H9 (cell line): ENCODE measurements around the gene XRRA1. TPM values are rescaled to one million over a fixed set of nuclear protein-coding genes. Genes with fewer than 3 reads are reported as not detected.

Experiments used
- DNase-seq: peaks from one replicate; pipeline ENCODE4 v3.0.0-alpha.2; 2017
- H2AFZ ChIP-seq: one replicate; pipeline ENCODE4 v1.6.1; 2013; ENCODE audit warnings: mild to moderate bottlenecking, low read length, control low read depth, moderate library complexity
- H2AK5ac ChIP-seq: 2 replicates; pipeline ENCODE4 v1.6.1; 2013; ENCODE audit warnings: low read length, control low read depth, mixed read lengths; ENCODE audit not compliant: insufficient read length
- H2BK120ac ChIP-seq: one replicate; pipeline ENCODE4 v1.6.1; 2013; ENCODE audit warnings: low read depth, mild to moderate bottlenecking, low read length, control low read depth, inconsistent platforms; ENCODE audit not compliant: poor library complexity, severe bottlenecking
- H2BK12ac ChIP-seq: 2 replicates; pipeline ENCODE4 v1.6.1; 2013; ENCODE audit warnings: low read length, control low read depth, mixed read lengths, low read depth; ENCODE audit not compliant: insufficient read length
- H2BK15ac ChIP-seq: 2 replicates; pipeline ENCODE4 v1.6.1; 2013; ENCODE audit warnings: low read depth, low read length, control low read depth
- H2BK20ac ChIP-seq: one replicate; pipeline ENCODE4 v1.6.1; 2013; ENCODE audit warnings: low read depth, mild to moderate bottlenecking, low read length, control low read depth, inconsistent platforms; ENCODE audit not compliant: poor library complexity, severe bottlenecking
- H2BK5ac ChIP-seq: 2 replicates; pipeline ENCODE4 v1.6.1; 2013; ENCODE audit warnings: low read length, control low read depth, mixed read lengths; ENCODE audit not compliant: insufficient read length
- H3K14ac ChIP-seq: 2 replicates; pipeline ENCODE4 v1.6.1; 2013; ENCODE audit warnings: low read length, control low read depth; ENCODE audit not compliant: insufficient read depth
- H3K18ac ChIP-seq: 2 replicates; pipeline ENCODE4 v1.6.1; 2013; ENCODE audit warnings: low read depth, mild to moderate bottlenecking, mixed read lengths, low read length, control low read depth; ENCODE audit not compliant: insufficient read length
- H3K23ac ChIP-seq: 2 replicates; pipeline ENCODE4 v1.6.1; 2013; ENCODE audit warnings: low read length, control low read depth, mixed read lengths, low read depth; ENCODE audit not compliant: insufficient read length
- H3K23me2 ChIP-seq: 2 replicates; pipeline ENCODE4 v1.6.1; 2013; ENCODE audit warnings: low read depth, mild to moderate bottlenecking, mixed read lengths, low read length, control low read depth; ENCODE audit not compliant: insufficient read length, poor library complexity, severe bottlenecking
- H3K27ac ChIP-seq: 2 replicates; pipeline ENCODE4 v1.5.1; 2013; ENCODE audit warnings: low read length, control low read depth, mixed read lengths, low read depth; ENCODE audit not compliant: insufficient read length
- H3K27me3 ChIP-seq: 2 replicates; pipeline ENCODE4 v1.6.1; 2013; ENCODE audit warnings: low read length, control low read depth, inconsistent platforms; ENCODE audit not compliant: insufficient read depth
- H3K4ac ChIP-seq: 2 replicates; pipeline ENCODE4 v1.6.1; 2013; ENCODE audit warnings: low read depth, mild to moderate bottlenecking, control low read depth, inconsistent platforms, low read length, moderate library complexity
- H3K4me1 ChIP-seq: 2 replicates; pipeline ENCODE4 v1.6.1; 2013; ENCODE audit warnings: low read length, control low read depth, inconsistent platforms; ENCODE audit not compliant: insufficient read depth
- H3K4me2 ChIP-seq: 2 replicates; pipeline ENCODE4 v1.6.1; 2013; ENCODE audit warnings: low read length, control low read depth, mixed read lengths; ENCODE audit not compliant: insufficient read length, insufficient read depth
- H3K56ac ChIP-seq: 2 replicates; pipeline ENCODE4 v1.6.1; 2013; ENCODE audit warnings: low read depth, mild to moderate bottlenecking, mixed read lengths, low read length, control low read depth; ENCODE audit not compliant: insufficient read length
- H3K79me1 ChIP-seq: 2 replicates; pipeline ENCODE4 v1.6.1; 2013; ENCODE audit warnings: low read depth, mild to moderate bottlenecking, moderate library complexity, low read length, control low read depth, inconsistent platforms; ENCODE audit not compliant: insufficient read depth, poor library complexity, severe bottlenecking
- H3K79me2 ChIP-seq: 2 replicates; pipeline ENCODE4 v1.6.1; 2013; ENCODE audit warnings: low read length, control low read depth, inconsistent platforms; ENCODE audit not compliant: insufficient read depth
- H3K9ac ChIP-seq: 2 replicates; pipeline ENCODE4 v1.6.1; 2013; ENCODE audit warnings: low read length, control low read depth, mixed read lengths; ENCODE audit not compliant: insufficient read length; ENCODE audit errors: extremely low read depth
- H3K9me3 ChIP-seq: one replicate; pipeline ENCODE4 v1.6.1; 2013; ENCODE audit warnings: low read depth, low read length, inconsistent platforms; ENCODE audit not compliant: control insufficient read depth
- H3T11ph ChIP-seq: one replicate; pipeline ENCODE4 v1.6.1; 2013; ENCODE audit warnings: mild to moderate bottlenecking, low read length, control low read depth, inconsistent platforms
- H4K20me1 ChIP-seq: one replicate; pipeline ENCODE4 v1.6.1; 2013; ENCODE audit not compliant: control insufficient read depth, insufficient read length, insufficient read depth
- H4K5ac ChIP-seq: 2 replicates; pipeline ENCODE4 v1.6.1; 2013; ENCODE audit warnings: low read depth, mild to moderate bottlenecking, mixed read lengths, low read length, control low read depth; ENCODE audit not compliant: insufficient read length
- H4K8ac ChIP-seq: replicated peaks from 2 replicates; pipeline ENCODE4 v1.6.1; 2013; ENCODE audit warnings: low read length, control low read depth, mixed read lengths, low read depth; ENCODE audit not compliant: insufficient read length
- H4K91ac ChIP-seq: 2 replicates; pipeline ENCODE4 v1.6.1; 2013; ENCODE audit warnings: low read depth, mild to moderate bottlenecking, moderate library complexity, mixed read lengths, low read length, control low read depth; ENCODE audit not compliant: insufficient read length
- H3K27ac Mint-ChIP-seq, 3 experiments: 2 replicates in 2 of 3; 3 replicates in 1 of 3; pipeline ENCODE4 v1.8.0; 2020 to 2021; ENCODE audit warnings: mixed read lengths in 3 of 3, mild to moderate bottlenecking in 1 of 3, moderate library complexity in 1 of 3
- H3K27me3 Mint-ChIP-seq: 2 replicates; pipeline ENCODE4 v1.8.0; 2021; ENCODE audit warnings: low read depth, mild to moderate bottlenecking, moderate library complexity, mixed read lengths
- H3K36me3 Mint-ChIP-seq, 3 experiments: 2 replicates in 2 of 3; 3 replicates in 1 of 3; pipeline ENCODE4 v1.8.0; 2020 to 2021; ENCODE audit warnings: low read depth in 3 of 3, mixed read lengths in 3 of 3; ENCODE audit not compliant: insufficient read depth in 1 of 3
- H3K4me1 Mint-ChIP-seq, 2 experiments: 2 replicates each; pipeline ENCODE4 v1.8.0; 2020; ENCODE audit warnings: mixed read lengths in 2 of 2
- H3K4me3 Mint-ChIP-seq, 2 experiments: 2 replicates in 1 of 2; 3 replicates in 1 of 2; pipeline ENCODE4 v1.8.0; 2020 to 2021; ENCODE audit warnings: mild to moderate bottlenecking in 2 of 2, mixed read lengths in 2 of 2, moderate library complexity in 1 of 2
- H3K9me3 Mint-ChIP-seq, 2 experiments: 2 replicates in 1 of 2; 3 replicates in 1 of 2; pipeline ENCODE4 v1.8.0; 2020; ENCODE audit warnings: mild to moderate bottlenecking in 2 of 2, mixed read lengths in 2 of 2, moderate library complexity in 1 of 2
- total RNA-seq: library from RNA; stranded (reverse); gene quantifications from 2 replicates; pipeline ENCODE4 v1.2.1, GENCODE V29; 2021
- TF ChIP-seq, protein P1 (sequence below): fragments of 200-600 bp; sonication (generic); conservative IDR thresholded peaks from 3 replicates; pipeline ENCODE4 v1.8.0; 2021; ENCODE audit warnings: antibody characterized with exemption, mild to moderate bottlenecking

Gene XRRA1
- total RNA-seq, 1 experiment from 2014 or later = 4.5 TPM

DNA sequence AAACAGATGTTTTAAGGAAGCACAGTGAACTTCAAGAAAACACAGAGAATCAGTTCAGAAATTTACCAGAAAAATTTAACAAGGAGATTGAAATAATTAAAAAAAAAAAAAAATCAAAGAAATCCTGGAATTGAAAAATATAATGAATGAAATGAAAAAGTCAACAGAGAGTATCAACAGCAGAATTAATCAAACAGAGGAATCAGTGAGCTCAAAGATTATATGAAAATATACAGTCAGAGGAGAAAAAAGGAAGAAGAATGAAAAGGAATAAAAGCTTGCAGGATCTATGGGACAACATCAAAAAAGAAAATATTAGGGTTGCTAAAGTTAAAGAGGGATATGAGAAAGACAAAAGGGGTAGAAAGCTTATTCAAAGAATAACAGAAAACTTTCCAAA lies 82.3 kb downstream of the XRRA1 start:
- DNase-seq = no peak
- Histone ChIP-seq H3K79me2 (no peaks in the 10 kb centered on the region), H2BK120ac (no peak overlapping the region), H3K14ac (no peak overlapping the region), H4K20me1 (no peaks in the 10 kb centered on the region), H3K56ac (no peak overlapping the region), H3K79me1 (no peaks in the 10 kb centered on the region), H2BK15ac (no peak overlapping the region), H3K9me3 (peaks cover 43% of the 10 kb centered on the region), H2AFZ (no peak overlapping the region), H2AK5ac (no peak overlapping the region), H4K8ac (no peak overlapping the region), H3K9ac (no peak overlapping the region), H3K18ac (no peak overlapping the region), H3K23ac (no peak overlapping the region), H3K27ac (no peak overlapping the region), H3K27me3 (no peaks in the 10 kb centered on the region), H2BK20ac (no peak overlapping the region), H3K4me2 (no peak overlapping the region), H3K4me1 (no peaks in the 10 kb centered on the region), H3K4ac (no peak overlapping the region), H4K5ac (no peak overlapping the region), H4K91ac (no peak overlapping the region), H2BK5ac (no peak overlapping the region), H3T11ph (no peak overlapping the region), H2BK12ac (no peak overlapping the region), H3K23me2 (no peaks in the 10 kb centered on the region)
- TF ChIP-seq, protein P1, sequence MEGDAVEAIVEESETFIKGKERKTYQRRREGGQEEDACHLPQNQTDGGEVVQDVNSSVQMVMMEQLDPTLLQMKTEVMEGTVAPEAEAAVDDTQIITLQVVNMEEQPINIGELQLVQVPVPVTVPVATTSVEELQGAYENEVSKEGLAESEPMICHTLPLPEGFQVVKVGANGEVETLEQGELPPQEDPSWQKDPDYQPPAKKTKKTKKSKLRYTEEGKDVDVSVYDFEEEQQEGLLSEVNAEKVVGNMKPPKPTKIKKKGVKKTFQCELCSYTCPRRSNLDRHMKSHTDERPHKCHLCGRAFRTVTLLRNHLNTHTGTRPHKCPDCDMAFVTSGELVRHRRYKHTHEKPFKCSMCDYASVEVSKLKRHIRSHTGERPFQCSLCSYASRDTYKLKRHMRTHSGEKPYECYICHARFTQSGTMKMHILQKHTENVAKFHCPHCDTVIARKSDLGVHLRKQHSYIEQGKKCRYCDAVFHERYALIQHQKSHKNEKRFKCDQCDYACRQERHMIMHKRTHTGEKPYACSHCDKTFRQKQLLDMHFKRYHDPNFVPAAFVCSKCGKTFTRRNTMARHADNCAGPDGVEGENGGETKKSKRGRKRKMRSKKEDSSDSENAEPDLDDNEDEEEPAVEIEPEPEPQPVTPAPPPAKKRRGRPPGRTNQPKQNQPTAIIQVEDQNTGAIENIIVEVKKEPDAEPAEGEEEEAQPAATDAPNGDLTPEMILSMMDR = no peak
- Mint-ChIP-seq H3K27ac (no peak overlapping the region), H3K36me3 (peaks cover 83 to 96% (median 94%) of the 10 kb centered on the region in 3 experiments), H3K4me3 (no peak overlapping the region), H3K9me3 (peaks cover 68 to 73% of the 10 kb centered on the region in 2 experiments), H3K27me3 (no peaks in the 10 kb centered on the region), H3K4me1 (0 out of 4 replicates have a peak, but pooled peaks cover 0 to 4% of the 10 kb centered on the region in 2 experiments)
